ENCODE measurements around the gene CEP128. TPM values are rescaled to one million over a fixed set of nuclear protein-coding genes. Genes with fewer than 3 reads are reported as not detected.
"Not testable (repeated sequence)": the region's sequence is repeated elsewhere in the genome, so short reads cannot be mapped to it uniquely, and the experiment has no call there.

The CEP128 gene
- total and polyA plus RNA-seq, 2 donors = 2.1 to 14.3 TPM

- Histone ChIP-seq H3K4me3 (ENCODE audit: low read depth, low read length) (no peak overlapping the region), H3K36me3 (ENCODE audit: insufficient read depth) (no peaks in the 10 kb centered on the region), H3K4me1 (ENCODE audit: insufficient read depth) (no peaks in the 10 kb centered on the region), H3K27ac (ENCODE audit: low read depth) (no peak overlapping the region)
- 77% methylated on average over 4 of the region's 4 CpGs for WGBS
- DNase-seq (ENCODE audit: extremely low spot score) = no peak
These were observed 18.0 kb upstream of the CEP128 start for GRCh38 chr14:80959496-80959895.

GRCh38 chr14:80958939-80959338 is 17.4 kb upstream of the CEP128 start:
- DNase-seq (ENCODE audit: extremely low spot score) = no peak
- H3K36me3 ChIP-seq (ENCODE audit: insufficient read depth) = no peaks in the 10 kb centered on the region
- no peak overlapping the region for H3K27ac ChIP-seq (ENCODE audit: low read depth)
- no peaks in the 10 kb centered on the region for H3K4me1 ChIP-seq (ENCODE audit: insufficient read depth)
- 67% methylated on average over 3 of the region's 3 CpGs for WGBS
- no peak overlapping the region for H3K4me3 ChIP-seq (ENCODE audit: low read depth, low read length)

GRCh38 chr14:80958226-80958625 is 16.7 kb upstream of the CEP128 start:
- Histone ChIP-seq H3K27ac (ENCODE audit: low read depth) (no peak overlapping the region), H3K4me1 (ENCODE audit: insufficient read depth) (no peaks in the 10 kb centered on the region), H3K4me3 (ENCODE audit: low read depth, low read length) (no peak overlapping the region), H3K36me3 (ENCODE audit: insufficient read depth) (no peaks in the 10 kb centered on the region)
- no peak for DNase-seq (ENCODE audit: extremely low spot score)
- 77% methylated on average over 2 of the region's 2 CpGs for WGBS

- Histone ChIP-seq H3K36me3 (ENCODE audit: insufficient read depth) (no peaks in the 10 kb centered on the region), H3K4me1 (ENCODE audit: insufficient read depth) (no peaks in the 10 kb centered on the region), H3K4me3 (ENCODE audit: low read depth, low read length) (no peak overlapping the region), H3K27ac (ENCODE audit: low read depth) (no peak overlapping the region)
- WGBS = 77% methylated on average over 2 of the region's 2 CpGs
- no peak for DNase-seq (ENCODE audit: extremely low spot score)
These were observed 16.1 kb upstream of the CEP128 start for GRCh38 chr14:80957613-80958012.

GRCh38 chr14:80956922-80957321 is 15.4 kb upstream of the CEP128 start:
- Histone ChIP-seq H3K27ac (ENCODE audit: low read depth) (no peak overlapping the region), H3K36me3 (ENCODE audit: insufficient read depth) (no peaks in the 10 kb centered on the region), H3K4me1 (ENCODE audit: insufficient read depth) (no peaks in the 10 kb centered on the region), H3K4me3 (ENCODE audit: low read depth, low read length) (no peak overlapping the region)
- DNase-seq (ENCODE audit: extremely low spot score) = no peak
- WGBS = 77% methylated on average over 1 of the region's 1 CpG

GRCh38 chr14:80956102-80956501 is 14.6 kb upstream of the CEP128 start:
- Histone ChIP-seq H3K4me3 (ENCODE audit: low read depth, low read length) (no peak overlapping the region), H3K36me3 (ENCODE audit: insufficient read depth) (no peaks in the 10 kb centered on the region), H3K4me1 (ENCODE audit: insufficient read depth) (no peaks in the 10 kb centered on the region), H3K27ac (ENCODE audit: low read depth) (no peak overlapping the region)
- 73% methylated on average over 2 of the region's 2 CpGs for WGBS
- DNase-seq (ENCODE audit: extremely low spot score) = no peak

GRCh38 chr14:80955416-80955941 is 13.9 kb upstream of the CEP128 start, which contains the start of gene TSHR:
TSHR (plus strand) TSS chr14:80955621; CDS start chr14:80955681, 60 bp downstream.
- H3K36me3 ChIP-seq (ENCODE audit: insufficient read depth) = no peaks in the 10 kb centered on the region
- H3K4me3 ChIP-seq (ENCODE audit: low read depth, low read length) = peak within 1 kb of the TSS; percentile 48
- DNase-seq (ENCODE audit: extremely low spot score) = no peak
- no peaks in the 10 kb centered on the region for H3K4me1 ChIP-seq (ENCODE audit: insufficient read depth)
- WGBS = 21% methylated on average over 21 of the region's 21 CpGs
- H3K27ac ChIP-seq (ENCODE audit: low read depth) = no peak within 1 kb of the TSS

- under 1% methylated on average over 29 of the region's 29 CpGs for WGBS
- Histone ChIP-seq H3K4me3 (ENCODE audit: low read depth, low read length) (peak overlapping the region; percentile 48), H3K27ac (ENCODE audit: low read depth) (no peak overlapping the region), H3K4me1 (ENCODE audit: insufficient read depth) (no peaks in the 10 kb centered on the region), H3K36me3 (ENCODE audit: insufficient read depth) (no peaks in the 10 kb centered on the region)
- DNase-seq (ENCODE audit: extremely low spot score) = no peak
These were observed 13.3 kb upstream of the CEP128 start for GRCh38 chr14:80954687-80955299.

GRCh38 chr14:80953211-80953610 is 11.7 kb upstream of the CEP128 start:
- WGBS = 86% methylated on average over 18 of the region's 18 CpGs
- not testable (repeated sequence) for H3K36me3 ChIP-seq (ENCODE audit: insufficient read depth); DNase-seq (ENCODE audit: extremely low spot score); H3K4me3 ChIP-seq (ENCODE audit: low read depth, low read length); H3K27ac ChIP-seq (ENCODE audit: low read depth); H3K4me1 ChIP-seq (ENCODE audit: insufficient read depth)

- H3K4me3 ChIP-seq (ENCODE audit: low read depth, low read length) = no peak overlapping the region
- H3K36me3 ChIP-seq (ENCODE audit: insufficient read depth) = no peaks in the 10 kb centered on the region
- DNase-seq (ENCODE audit: extremely low spot score) = no peak
- no peaks in the 10 kb centered on the region for H3K4me1 ChIP-seq (ENCODE audit: insufficient read depth)
- H3K27ac ChIP-seq (ENCODE audit: low read depth) = no peak overlapping the region
- 83% methylated on average over 4 of the region's 4 CpGs for WGBS
These were observed 10.0 kb upstream of the CEP128 start for GRCh38 chr14:80951491-80951890.

- no peak overlapping the region for H3K4me3 ChIP-seq (ENCODE audit: low read depth, low read length)
- no peaks in the 10 kb centered on the region for H3K36me3 ChIP-seq (ENCODE audit: insufficient read depth)
- no peak overlapping the region for H3K27ac ChIP-seq (ENCODE audit: low read depth)
- no peaks in the 10 kb centered on the region for H3K4me1 ChIP-seq (ENCODE audit: insufficient read depth)
- no peak for DNase-seq (ENCODE audit: extremely low spot score)
- 35% methylated on average over 1 of the region's 1 CpG for WGBS
These were observed 6.8 kb upstream of the CEP128 start for GRCh38 chr14:80948291-80948690.

GRCh38 chr14:80946797-80947196 is 5.3 kb upstream of the CEP128 start:
- Histone ChIP-seq H3K27ac (ENCODE audit: low read depth) (no peak overlapping the region), H3K4me3 (ENCODE audit: low read depth, low read length) (no peak overlapping the region), H3K36me3 (ENCODE audit: insufficient read depth) (no peaks in the 10 kb centered on the region), H3K4me1 (ENCODE audit: insufficient read depth) (no peaks in the 10 kb centered on the region)
- DNase-seq (ENCODE audit: extremely low spot score) = no peak
- WGBS = 61% methylated on average over 4 of the region's 4 CpGs

- Histone ChIP-seq H3K27ac (ENCODE audit: low read depth) (no peak overlapping the region), H3K36me3 (ENCODE audit: insufficient read depth) (no peaks in the 10 kb centered on the region), H3K4me1 (ENCODE audit: insufficient read depth) (no peaks in the 10 kb centered on the region), H3K4me3 (ENCODE audit: low read depth, low read length) (no peak overlapping the region)
- DNase-seq (ENCODE audit: extremely low spot score) = no peak
- 76% methylated on average over 1 of the region's 1 CpG for WGBS
These were observed 4.6 kb upstream of the CEP128 start for GRCh38 chr14:80946187-80946586.

GRCh38 chr14:80944861-80945617 is 3.5 kb upstream of the CEP128 start:
- Histone ChIP-seq H3K27ac (ENCODE audit: low read depth) (no peak overlapping the region), H3K4me3 (ENCODE audit: low read depth, low read length) (no peak overlapping the region), H3K36me3 (ENCODE audit: insufficient read depth) (no peaks in the 10 kb centered on the region), H3K4me1 (ENCODE audit: insufficient read depth) (no peaks in the 10 kb centered on the region)
- DNase-seq (ENCODE audit: extremely low spot score) = no peak
- 86% methylated on average over 5 of the region's 5 CpGs for WGBS
